H1 (cell line): ENCODE results near the gene AAMP.

Experiments
- CTCF ChIP-seq, 3 experiments: IDR thresholded peaks; 1 replicate in 2 of 3; 2 replicates in 1 of 3; pipeline versions ENCODE4 v1.5.1 to v1.6.1; 2011; ENCODE audit warnings: low read length in 3 of 3, mild to moderate bottlenecking in 3 of 3, inconsistent platforms in 2 of 3, low read depth in 1 of 3, moderate library complexity in 1 of 3; ENCODE audit not compliant: insufficient read depth in 1 of 3; ENCODE audit errors: control extremely low read depth in 1 of 3
- NANOG ChIP-seq: IDR thresholded peaks from 2 replicates; pipeline ENCODE4 v1.6.1; 2011; ENCODE audit warnings: low read length, low read depth, mild to moderate bottlenecking, inconsistent platforms; ENCODE audit not compliant: insufficient read depth, poor library complexity, severe bottlenecking
- NRF1 ChIP-seq: IDR thresholded peaks from 2 replicates; pipeline ENCODE4 v1.6.1; 2011; ENCODE audit warnings: mild to moderate bottlenecking, low read depth, low read length, improper control_type of control experiment
- POLR2A ChIP-seq, 2 experiments: IDR thresholded peaks; 1 replicate in 1 of 2; 2 replicates in 1 of 2; pipeline ENCODE4 v1.6.1; 2011; ENCODE audit warnings: low read depth in 2 of 2, low read length in 2 of 2, mild to moderate bottlenecking in 2 of 2; ENCODE audit errors: control extremely low read depth in 1 of 2

GRCh38 chr2:218300141-218300540 is 30.2 kb upstream of the AAMP start:
- TF ChIP-seq CTCF (IDR thresholded peaks at IDR 0.05; ENCODE audit: control extremely low read depth in 1 of 3, insufficient read depth in 1 of 3, low read depth in 1 of 3, low read length in 3 of 3) (no peak), NRF1 (no peak), NANOG (no peak), POLR2A (IDR thresholded peaks at IDR 0.05; ENCODE audit: control extremely low read depth in 1 of 2, low read depth in 2 of 2, low read length in 2 of 2) (no peak)
